ENCODE measurements around the gene CD300A. TPM values are rescaled to one million over a fixed set of nuclear protein-coding genes. Genes with fewer than 3 reads are reported as not detected.
A peak's percentile ranks its signal among the peaks of the same experiment; 100 is the strongest.

Gene CD300A
- total and polyA plus RNA-seq, 2 donors (not counting 1 experiment from before 2014, with no cell fraction given): not detected

- Histone ChIP-seq H3K4me1 (ENCODE audit: control insufficient read depth, extremely low read depth, insufficient read depth, low read length) (no peaks in the 10 kb centered on the region), H3K27me3 (ENCODE audit: control insufficient read depth, insufficient read depth, low read length) (no peaks in the 10 kb centered on the region), H2AFZ (ENCODE audit: low read length) (no peak overlapping the region), H3K79me2 (ENCODE audit: control insufficient read depth, insufficient read depth, low read length) (no peaks in the 10 kb centered on the region), H3K9me3 (ENCODE audit: control insufficient read depth, insufficient read depth, low read depth, low read length) (peaks cover 11% of the 10 kb centered on the region), H3K4me3 (replicated peaks in 1 of 4; ENCODE audit: control extremely low read depth in 1 of 4, insufficient read depth in 1 of 4, low read depth in 3 of 4, low read length in 4 of 4) (no peak overlapping the region), H3K36me3 (ENCODE audit: control insufficient read depth, insufficient read depth, low read length) (no peaks in the 10 kb centered on the region), H3K27ac (ENCODE audit: insufficient read depth, low read length) (no peak overlapping the region), H4K20me1 (ENCODE audit: control insufficient read depth, extremely low read depth, insufficient read depth, low read length) (no peaks in the 10 kb centered on the region), H3K4me2 (ENCODE audit: extremely low read depth, insufficient read depth, low read length) (no peak overlapping the region), H3K9ac (ENCODE audit: insufficient read depth, low read length) (no peak overlapping the region)
- TF ChIP-seq CTCF (conservative IDR thresholded peaks at IDR 0.05 in 1 of 2, IDR thresholded peaks at IDR 0.05 in 1 of 2; ENCODE audit: low read depth in 1 of 2, low read length in 2 of 2) (no peak), EZH2 (IDR thresholded peaks at IDR 0.05; ENCODE audit: low read length, missing control alignments) (no peak)
- DNase-seq (ENCODE audit: low read depth in 2 of 2): peak; percentile 50 to 74
These were observed 47.7 kb downstream of the CD300A start for GRCh38 chr17:74513987-74514631.

GRCh38 chr17:74514632-74515334, 48.3 kb downstream of the CD300A start:
- H3K9ac ChIP-seq (ENCODE audit: insufficient read depth, low read length): no peak overlapping the region
- TF ChIP-seq CTCF (conservative IDR thresholded peaks at IDR 0.05 in 1 of 2, IDR thresholded peaks at IDR 0.05 in 1 of 2; ENCODE audit: low read depth in 1 of 2, low read length in 2 of 2) (no peak), EZH2 (IDR thresholded peaks at IDR 0.05; ENCODE audit: low read length, missing control alignments) (no peak)
- no peak overlapping the region for H3K4me2 ChIP-seq (ENCODE audit: extremely low read depth, insufficient read depth, low read length)
- H3K27ac ChIP-seq (ENCODE audit: insufficient read depth, low read length): no peak overlapping the region
- no peaks in the 10 kb centered on the region for H4K20me1 ChIP-seq (ENCODE audit: control insufficient read depth, extremely low read depth, insufficient read depth, low read length)
- no peaks in the 10 kb centered on the region for H3K27me3 ChIP-seq (ENCODE audit: control insufficient read depth, insufficient read depth, low read length)
- H3K36me3 ChIP-seq (ENCODE audit: control insufficient read depth, insufficient read depth, low read length): no peaks in the 10 kb centered on the region
- no peak overlapping the region for H2AFZ ChIP-seq (ENCODE audit: low read length)
- H3K9me3 ChIP-seq (ENCODE audit: control insufficient read depth, insufficient read depth, low read depth, low read length): peaks cover 11% of the 10 kb centered on the region
- no peaks in the 10 kb centered on the region for H3K4me1 ChIP-seq (ENCODE audit: control insufficient read depth, extremely low read depth, insufficient read depth, low read length)
- H3K4me3 ChIP-seq (replicated peaks in 1 of 4; ENCODE audit: control extremely low read depth in 1 of 4, insufficient read depth in 1 of 4, low read depth in 3 of 4, low read length in 4 of 4): no peak overlapping the region
- H3K79me2 ChIP-seq (ENCODE audit: control insufficient read depth, insufficient read depth, low read length): no peaks in the 10 kb centered on the region
- no peak for DNase-seq (ENCODE audit: low read depth in 2 of 2)

GRCh38 chr17:74515941-74516340, 49.5 kb downstream of the CD300A start:
- no peaks in the 10 kb centered on the region for H3K79me2 ChIP-seq (ENCODE audit: control insufficient read depth, insufficient read depth, low read length)
- peaks cover 11% of the 10 kb centered on the region for H3K9me3 ChIP-seq (ENCODE audit: control insufficient read depth, insufficient read depth, low read depth, low read length)
- no peak for DNase-seq (ENCODE audit: low read depth in 2 of 2)
- H3K4me2 ChIP-seq (ENCODE audit: extremely low read depth, insufficient read depth, low read length): no peak overlapping the region
- H3K9ac ChIP-seq (ENCODE audit: insufficient read depth, low read length): no peak overlapping the region
- H2AFZ ChIP-seq (ENCODE audit: low read length): no peak overlapping the region
- no peak overlapping the region for H3K27ac ChIP-seq (ENCODE audit: insufficient read depth, low read length)
- H4K20me1 ChIP-seq (ENCODE audit: control insufficient read depth, extremely low read depth, insufficient read depth, low read length): no peaks in the 10 kb centered on the region
- H3K27me3 ChIP-seq (ENCODE audit: control insufficient read depth, insufficient read depth, low read length): no peaks in the 10 kb centered on the region
- no peaks in the 10 kb centered on the region for H3K4me1 ChIP-seq (ENCODE audit: control insufficient read depth, extremely low read depth, insufficient read depth, low read length)
- TF ChIP-seq EZH2 (IDR thresholded peaks at IDR 0.05; ENCODE audit: low read length, missing control alignments) (no peak), CTCF (conservative IDR thresholded peaks at IDR 0.05 in 1 of 2, IDR thresholded peaks at IDR 0.05 in 1 of 2; ENCODE audit: low read depth in 1 of 2, low read length in 2 of 2) (no peak)
- H3K36me3 ChIP-seq (ENCODE audit: control insufficient read depth, insufficient read depth, low read length): no peaks in the 10 kb centered on the region
- no peak overlapping the region for H3K4me3 ChIP-seq (replicated peaks in 1 of 4; ENCODE audit: control extremely low read depth in 1 of 4, insufficient read depth in 1 of 4, low read depth in 3 of 4, low read length in 4 of 4)
